Uterus (tissue), 4 donors: ENCODE data around the gene TMEM250. TPM values are rescaled to one million over a fixed set of nuclear protein-coding genes. Genes with fewer than 3 reads are reported as not detected.

Experiments used
- DNase-seq, 2 donors: peaks; one replicate each; pipeline ENCODE4 v3.0.0-alpha.2; 2019 to 2020
- H3K27ac ChIP-seq, 2 donors: fragments of 200-600 bp; sonication (generic); 1 replicate in 1 of 2; 2 replicates in 1 of 2; pipeline ENCODE4 v1.5.1; 2016 to 2018
- H3K27me3 ChIP-seq, 2 donors: fragments of 200-600 bp; sonication (generic); one replicate each; pipeline ENCODE4 v1.5.1; 2018 to 2019; ENCODE audit warnings: control low read depth in 1 of 2
- H3K36me3 ChIP-seq, 2 donors: fragments of 200-600 bp; sonication (generic); one replicate each; pipeline ENCODE4 v1.5.1; 2019; ENCODE audit warnings: control low read depth in 1 of 2
- H3K4me1 ChIP-seq, 2 donors: fragments of 200-600 bp; sonication (generic); one replicate each; pipeline ENCODE4 v1.5.1; 2018 to 2019; ENCODE audit warnings: control low read depth in 1 of 2
- H3K4me3 ChIP-seq, 2 donors: fragments of 200-600 bp; sonication (generic); 1 replicate in 1 of 2; 2 replicates in 1 of 2; pipeline ENCODE4 v1.5.1; 2018 to 2019; ENCODE audit warnings: mild to moderate bottlenecking in 1 of 2
- H3K9me3 ChIP-seq, 2 donors: fragments of 200-600 bp; sonication (generic); one replicate each; pipeline ENCODE4 v1.5.1; 2019; ENCODE audit warnings: control low read depth in 1 of 2
- POLR2A ChIP-seq, 2 donors: fragments of 450-650 bp; IDR thresholded peaks; one replicate each; pipeline ENCODE4 v1.6.1; 2016; ENCODE audit warnings: antibody characterized with exemption in 2 of 2, mild to moderate bottlenecking in 1 of 2, moderate library complexity in 1 of 2
- intact Hi-C: fragments of 100-400 bp; cut with DNase I; formaldehyde crosslinking; loops from one replicate; pipeline ENCODE4 v1.15.1; 2023; ENCODE audit warnings: low total_unique reads
- total RNA-seq, 4 donors: library from RNA; depleted of rRNA in 3 of 4; stranded (reverse); fragments of >200 nt in 3 of 4; gene quantifications; one replicate each; pipeline versions ENCODE4 v1.1.0 to v1.2.4, GENCODE V29; 2014 to 2023
- TF ChIP-seq, protein P1 (sequence below), 4 experiments: fragments of 200-600 bp in 2 of 4; fragments of 450-650 bp in 2 of 4; sonication (generic) in 2 of 4; IDR thresholded peaks; one replicate each; pipeline ENCODE4 v1.5.1; 2016 to 2019; ENCODE audit warnings: antibody characterized with exemption in 4 of 4, mild to moderate bottlenecking in 2 of 4, moderate library complexity in 1 of 4
- donor health status: DM: yes; HTN: yes; CAD: no.

Gene TMEM250
- total RNA-seq, 4 donors from 2014 or later, result 14.7 to 42.0 (median 28.0) TPM

DNA sequence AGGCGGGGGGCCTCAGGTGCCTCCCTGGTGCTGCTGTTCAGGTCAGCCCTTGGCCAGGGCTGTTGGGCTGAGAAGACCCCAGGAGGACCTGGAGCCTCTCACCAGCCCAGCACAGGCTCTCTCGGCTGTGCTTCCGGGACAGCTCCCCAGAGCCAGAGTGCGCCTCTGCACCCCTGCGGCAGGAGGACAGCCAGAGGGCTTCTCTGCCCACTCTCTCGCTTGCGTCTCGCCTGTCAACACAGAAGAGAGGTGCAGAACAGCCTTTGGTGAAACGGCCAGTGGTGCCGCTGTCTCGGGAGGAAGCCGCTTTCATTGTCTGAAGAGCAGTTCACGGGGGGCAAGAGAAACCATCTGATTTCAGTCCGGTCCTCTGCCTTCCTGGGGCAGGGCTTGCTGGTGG, 19.8 kb downstream of the TMEM250 start:
- H3K27me3 ChIP-seq, result no peaks in the 10 kb centered on the region
- H3K36me3 ChIP-seq, result no peaks in the 10 kb centered on the region
- intact Hi-C loops, result no loop called here
- no peak for DNase-seq
- TF ChIP-seq, protein P1, sequence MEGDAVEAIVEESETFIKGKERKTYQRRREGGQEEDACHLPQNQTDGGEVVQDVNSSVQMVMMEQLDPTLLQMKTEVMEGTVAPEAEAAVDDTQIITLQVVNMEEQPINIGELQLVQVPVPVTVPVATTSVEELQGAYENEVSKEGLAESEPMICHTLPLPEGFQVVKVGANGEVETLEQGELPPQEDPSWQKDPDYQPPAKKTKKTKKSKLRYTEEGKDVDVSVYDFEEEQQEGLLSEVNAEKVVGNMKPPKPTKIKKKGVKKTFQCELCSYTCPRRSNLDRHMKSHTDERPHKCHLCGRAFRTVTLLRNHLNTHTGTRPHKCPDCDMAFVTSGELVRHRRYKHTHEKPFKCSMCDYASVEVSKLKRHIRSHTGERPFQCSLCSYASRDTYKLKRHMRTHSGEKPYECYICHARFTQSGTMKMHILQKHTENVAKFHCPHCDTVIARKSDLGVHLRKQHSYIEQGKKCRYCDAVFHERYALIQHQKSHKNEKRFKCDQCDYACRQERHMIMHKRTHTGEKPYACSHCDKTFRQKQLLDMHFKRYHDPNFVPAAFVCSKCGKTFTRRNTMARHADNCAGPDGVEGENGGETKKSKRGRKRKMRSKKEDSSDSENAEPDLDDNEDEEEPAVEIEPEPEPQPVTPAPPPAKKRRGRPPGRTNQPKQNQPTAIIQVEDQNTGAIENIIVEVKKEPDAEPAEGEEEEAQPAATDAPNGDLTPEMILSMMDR (IDR thresholded peaks at IDR 0.05), result no peak
- no peak for TF ChIP-seq POLR2A (IDR thresholded peaks at IDR 0.05)
- no peaks in the 10 kb centered on the region for H3K9me3 ChIP-seq
- H3K4me1 ChIP-seq, result peaks cover 0 to 5% of the 10 kb centered on the region in 2 donors
- H3K27ac ChIP-seq, result no peak overlapping the region
- H3K4me3 ChIP-seq, result no peak overlapping the region

DNA sequence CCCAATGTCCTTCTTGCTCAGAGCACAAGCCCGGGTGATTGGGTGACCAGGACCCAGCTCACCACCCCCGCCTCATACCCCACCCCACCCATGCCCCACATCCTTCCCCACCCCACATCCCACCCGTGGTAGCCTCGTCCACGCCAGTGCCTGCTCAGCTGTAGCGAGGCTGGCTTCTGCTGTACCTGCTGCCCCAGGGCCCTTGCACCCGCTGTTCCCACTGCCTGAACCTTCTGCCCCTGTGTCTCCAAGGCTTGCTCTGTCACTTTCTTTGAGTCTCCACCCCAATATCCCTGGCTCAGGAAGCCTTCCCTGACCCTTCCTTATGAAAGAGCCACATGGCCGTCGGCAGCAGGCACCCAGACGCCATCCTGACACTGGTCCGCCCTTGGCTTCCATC, 20.5 kb downstream of the TMEM250 start:
- H3K4me1 ChIP-seq, result peaks cover 0 to 5% of the 10 kb centered on the region in 2 donors
- no peak for DNase-seq
- no peaks in the 10 kb centered on the region for H3K27me3 ChIP-seq
- intact Hi-C loops, result no loop called here
- H3K4me3 ChIP-seq, result no peak overlapping the region
- no peak overlapping the region for H3K27ac ChIP-seq
- H3K9me3 ChIP-seq, result no peaks in the 10 kb centered on the region
- no peaks in the 10 kb centered on the region for H3K36me3 ChIP-seq
- TF ChIP-seq, protein P1 (IDR thresholded peaks at IDR 0.05), result no peak
- no peak for TF ChIP-seq POLR2A (IDR thresholded peaks at IDR 0.05)

DNA sequence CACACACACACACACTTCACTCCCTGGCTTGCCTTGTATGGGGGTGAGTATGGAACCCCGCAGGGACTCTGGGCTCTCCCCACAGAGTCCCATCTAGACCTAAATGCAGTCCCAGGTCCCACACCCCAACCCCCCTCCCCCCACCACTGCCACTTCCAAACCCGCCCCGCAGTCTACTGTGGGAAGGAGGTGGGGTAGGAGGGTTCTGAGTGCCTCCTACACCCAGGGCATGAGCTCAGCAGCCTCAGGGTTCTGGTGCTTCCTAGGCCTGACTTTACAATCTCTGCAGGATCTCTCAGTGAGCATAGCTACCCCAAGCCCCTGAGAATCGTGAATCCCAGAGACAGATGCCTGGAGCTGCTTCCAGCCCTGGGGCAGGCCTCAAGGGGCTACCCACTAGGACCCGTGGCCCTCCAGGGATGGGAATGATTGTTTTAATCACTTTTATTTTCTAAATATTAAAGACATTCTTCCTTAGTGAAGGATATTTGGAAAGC, 22.1 kb downstream of the TMEM250 start:
- H3K36me3 ChIP-seq, result no peaks in the 10 kb centered on the region
- TF ChIP-seq, protein P1 (IDR thresholded peaks at IDR 0.05), result no peak
- no peak for TF ChIP-seq POLR2A (IDR thresholded peaks at IDR 0.05)
- DNase-seq, result no peak
- peaks cover 0 to 18% of the 10 kb centered on the region in 2 donors for H3K4me1 ChIP-seq
- H3K27me3 ChIP-seq, result no peaks in the 10 kb centered on the region
- H3K9me3 ChIP-seq, result no peaks in the 10 kb centered on the region
- no peak overlapping the region for H3K27ac ChIP-seq
- H3K4me3 ChIP-seq, result no peak overlapping the region
- intact Hi-C loops, result no loop called here

DNA sequence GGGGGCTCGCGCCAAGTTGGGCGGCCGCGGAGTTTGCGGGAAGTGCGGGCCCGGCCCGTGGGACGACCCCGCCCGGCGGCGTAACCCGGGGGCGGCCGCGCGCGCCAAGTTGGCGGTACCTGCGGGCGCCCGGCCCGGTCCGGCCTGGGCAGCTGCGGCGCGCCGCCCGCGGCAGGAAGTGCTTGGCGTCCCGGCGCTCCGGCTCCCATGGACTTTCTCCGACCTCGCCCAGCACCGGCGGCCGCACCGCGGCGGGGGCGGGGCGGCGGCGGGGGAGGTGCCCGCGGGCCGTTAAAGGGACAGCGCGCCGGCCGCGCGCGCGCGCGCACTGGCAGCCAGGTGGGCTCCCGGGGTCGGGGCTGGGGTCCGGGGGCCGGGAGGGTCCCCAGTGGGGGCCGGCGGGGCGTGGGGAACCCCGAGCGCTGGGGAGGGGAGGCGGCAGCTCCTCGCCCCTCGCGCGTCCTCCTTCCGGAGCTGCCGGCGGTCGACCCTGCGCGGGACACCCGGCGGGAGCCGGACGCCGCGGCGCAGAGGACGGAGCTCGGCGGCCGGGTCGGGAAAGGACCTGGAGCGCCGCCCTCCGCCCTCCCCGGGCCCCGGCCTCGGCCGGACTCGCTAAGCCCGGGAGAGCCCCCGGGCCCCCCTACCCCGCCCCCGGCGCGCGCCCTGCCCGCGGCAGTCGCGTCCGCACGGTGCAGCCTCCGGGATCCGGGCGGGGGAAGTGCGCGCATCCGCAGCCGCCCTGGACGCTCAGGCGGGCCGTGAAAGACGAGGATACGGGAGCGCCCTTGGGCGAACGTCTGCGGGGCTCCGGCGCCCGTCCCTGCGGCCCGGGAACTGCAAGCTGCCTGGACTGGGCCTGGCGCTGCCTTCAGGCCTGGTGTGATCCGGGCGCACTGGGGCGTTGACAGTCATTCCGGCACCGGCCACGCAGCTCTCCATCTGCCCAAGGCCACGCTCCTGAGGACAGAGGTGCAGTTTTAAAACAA, 23.3 kb downstream of the TMEM250 start, which contains the start of gene NACC2:
NACC2 (minus strand) TSS at position 220 of the 989 bp plus-strand sequence. CDS start 44,768 bp downstream, outside the sequence.
- DNase-seq, result peak; percentile 61 to 70
- Histone ChIP-seq H3K27ac (peak within 1 kb of the TSS; percentile 93 to 94), H3K27me3 (no peaks in the 10 kb centered on the region), H3K9me3 (no peaks in the 10 kb centered on the region), H3K4me1 (peaks cover 0 to 26% of the 10 kb centered on the region in 2 donors), H3K36me3 (no peaks in the 10 kb centered on the region), H3K4me3 (peak within 1 kb of the TSS; percentile 82 to 86)
- peak; percentile 36 to 63 for TF ChIP-seq POLR2A (IDR thresholded peaks at IDR 0.05)
- TF ChIP-seq, protein P1 (IDR thresholded peaks at IDR 0.05), result peak in 1 of 4 experiments; percentile 13
- intact Hi-C loops, result no loop called here
